HepG2 (cell line): ENCODE data around the gene UBE3D. TPM values are rescaled to one million over a fixed set of nuclear protein-coding genes. Genes with fewer than 3 reads are reported as not detected.

Experiments
- CHD2 ChIP-seq: IDR thresholded peaks from 2 replicates; pipeline ENCODE4 v1.6.1; 2011; ENCODE audit warnings: low read depth, low read length, improper control_type of control experiment
- FIP1L1 ChIP-seq: fragments of 200-400 bp; formaldehyde crosslinking; IDR thresholded peaks from 2 replicates; pipeline ENCODE4 v1.6.1; 2018; ENCODE audit warnings: low read depth, mild to moderate bottlenecking, low read length, moderate library complexity, borderline replicate concordance; ENCODE audit not compliant: insufficient read depth
- GLI4 ChIP-seq: sonication (generic); formaldehyde crosslinking; IDR thresholded peaks from 2 replicates; pipeline ENCODE4 v1.5.1; 2020; ENCODE audit warnings: missing genetic modification reagents, mild to moderate bottlenecking, moderate library complexity, borderline replicate concordance
- HCFC1 ChIP-seq: fragments of 150-350 bp; IDR thresholded peaks from 2 replicates; pipeline ENCODE4 v1.6.1; 2014; ENCODE audit warnings: low read depth, low read length
- HOMEZ ChIP-seq: IDR thresholded peaks from 2 replicates; pipeline ENCODE4 v1.6.1; 2016; ENCODE audit warnings: low read depth
- HOXA5 ChIP-seq: sonication (generic); formaldehyde crosslinking; IDR thresholded peaks from 2 replicates; pipeline ENCODE4 v1.4.0; 2020; ENCODE audit warnings: missing genetic modification reagents
- KAT2B ChIP-seq: fragments of 150-350 bp; IDR thresholded peaks from 2 replicates; pipeline ENCODE4 v1.6.1; 2014; ENCODE audit warnings: low read depth, low read length, borderline replicate concordance
- KIAA2018 ChIP-seq: sonication (generic); formaldehyde crosslinking; IDR thresholded peaks from 2 replicates; pipeline ENCODE4 v1.5.0; 2020; ENCODE audit warnings: mild to moderate bottlenecking, missing genetic modification reagents, borderline replicate concordance
- MLLT10 ChIP-seq: sonication (generic); formaldehyde crosslinking; IDR thresholded peaks from 2 replicates; pipeline ENCODE4 v1.4.0; 2020; ENCODE audit warnings: missing genetic modification reagents
- POGK ChIP-seq: sonication (generic); formaldehyde crosslinking; conservative IDR thresholded peaks from 2 replicates; pipeline ENCODE4 v1.8.0; 2022; ENCODE audit warnings: mild to moderate bottlenecking, moderate library complexity, missing genetic modification reagents
- SALL1 ChIP-seq: sonication (generic); formaldehyde crosslinking; IDR thresholded peaks from 2 replicates; pipeline ENCODE4 v1.8.0; 2022; ENCODE audit warnings: mild to moderate bottlenecking, missing genetic modification reagents
- TOPORS ChIP-seq: sonication (generic); formaldehyde crosslinking; IDR thresholded peaks from 2 replicates; pipeline ENCODE4 v1.8.0; 2023; ENCODE audit warnings: mild to moderate bottlenecking, missing genetic modification reagents
- ZFP90 ChIP-seq: sonication (generic); formaldehyde crosslinking; IDR thresholded peaks from 2 replicates; pipeline ENCODE4 v1.8.0; 2022; ENCODE audit warnings: missing genetic modification reagents, mild to moderate bottlenecking, inconsistent platforms, borderline replicate concordance
- ZNF331 ChIP-seq: sonication (generic); formaldehyde crosslinking; IDR thresholded peaks from 2 replicates; pipeline ENCODE4 v1.4.0; 2020; ENCODE audit warnings: missing genetic modification reagents
- ZNF350 ChIP-seq: sonication (generic); formaldehyde crosslinking; IDR thresholded peaks from 2 replicates; pipeline ENCODE4 v1.4.0; 2020; ENCODE audit warnings: mild to moderate bottlenecking, low read depth, missing genetic modification reagents, borderline replicate concordance
- ZNF543 ChIP-seq: sonication (generic); formaldehyde crosslinking; IDR thresholded peaks from 2 replicates; pipeline ENCODE4 v1.4.0; 2020; ENCODE audit warnings: mild to moderate bottlenecking, missing genetic modification reagents
- ZSCAN30 ChIP-seq: sonication (generic); formaldehyde crosslinking; IDR thresholded peaks from 2 replicates; pipeline ENCODE4 v1.5.0; 2020; ENCODE audit warnings: mild to moderate bottlenecking, missing genetic modification reagents
- polyA plus RNA-seq, 8 experiments: library from polyadenylated mRNA; depleted of rRNA in 3 of 8; stranded (reverse) in 7 of 8; unstranded in 1 of 8; fragments of >200 nt; fragmentation: Illumina TruSeq in 4 of 8; extraction: Trizol in 4 of 8; gene quantifications; 2 replicates each; pipeline versions ENCODE4 v1.2.1 to v1.2.3, GENCODE V29; 2011 to 2016; ENCODE audit warnings: low read depth in 4 of 8, missing spikeins in 1 of 8, mixed read lengths in 1 of 8; ENCODE audit not compliant: insufficient read depth in 1 of 8
- total RNA-seq, 5 experiments: library from RNA; depleted of rRNA; stranded (reverse); fragments of >200 nt; fragmentation: Illumina TruSeq; extraction: Trizol; gene quantifications; 2 replicates each; pipeline ENCODE4 v1.2.3, GENCODE V29; 2016; ENCODE audit warnings: low read depth in 1 of 5

The UBE3D gene
- total and polyA plus RNA-seq, 2 of the 13 experiments (the other 11 are each of a cell fraction or from before 2014, with no cell fraction given), result 5.1 to 11.4 TPM

GRCh38 chr6:83065511-83066192, at the start of gene UBE3D (continued):
- TF ChIP-seq KIAA2018 (CRISPR knock-in tag) (no peak), POGK (CRISPR knock-in tag) (peak; percentile 95), FIP1L1 (no peak), ZSCAN30 (0 out of 2 replicates have a peak, but pooled peaks have one; percentile 28), ZNF331 (CRISPR knock-in tag) (peak; percentile 88; the same call in 1 of the 2 replicates), KAT2B (no peak), ZNF543 (peak; percentile 91), GLI4 (CRISPR knock-in tag) (no peak), MLLT10 (CRISPR knock-in tag) (no peak), HOMEZ (CRISPR knock-in tag) (peak; percentile 99), ZFP90 (CRISPR knock-in tag) (peak; percentile 32), TOPORS (peak; percentile 89), HCFC1 (no peak), HOXA5 (CRISPR knock-in tag) (peak; percentile 64; the same call in 1 of the 2 replicates), CHD2 (no peak), SALL1 (CRISPR knock-in tag) (peak; percentile 90), ZNF350 (CRISPR knock-in tag) (peak; percentile 89; the same call in 1 of the 2 replicates)
